AG04449 (cell line): ENCODE data around the gene SCMH1.
"Not testable (repeated sequence)": the region's sequence is repeated elsewhere in the genome, so short reads cannot be mapped to it uniquely, and the experiment has no call there.

Experiments
- CTCF ChIA-PET: fragments of 350-600 bp; formaldehyde crosslinking; extraction: SDS; loops from one replicate; lab custom pipeline; 2021; ENCODE audit warnings: antibody characterized with exemption; lab: Yijun Ruan, JAX
- POLR2A ChIA-PET: fragments of 400-600, 350-600 bp; formaldehyde crosslinking; extraction: SDS; loops from one replicate; lab custom pipeline; 2020; ENCODE audit warnings: antibody characterized with exemption, inconsistent platforms; lab: Yijun Ruan, JAX
- DNase-seq: peaks from one replicate; pipeline ENCODE4 v3.0.0-alpha.2; 2010; ENCODE audit warnings: low read depth, low spot score
- H3K4me3 ChIP-seq: 2 replicates; pipeline ENCODE4 v1.5.1; 2011; ENCODE audit warnings: low read depth, mild to moderate bottlenecking, control low read depth, low read length
- CTCF ChIP-seq: IDR thresholded peaks from one replicate; pipeline ENCODE4 v1.5.1; 2011; ENCODE audit warnings: mild to moderate bottlenecking, moderate library complexity, low read length, control low read depth, inconsistent platforms; ENCODE audit not compliant: insufficient read depth; ENCODE audit errors: missing control alignments

The SCMH1 gene

GRCh38 chr1:41192456-41193178 is 49.5 kb downstream of the SCMH1 start:
- no peak overlapping the region for H3K4me3 ChIP-seq
- no peak for DNase-seq
- POLR2A ChIA-PET, result no interaction called here
- CTCF ChIA-PET, result no interaction called here
- no peak for TF ChIP-seq CTCF

- H3K4me3 ChIP-seq, result no peak overlapping the region
- no peak for TF ChIP-seq CTCF
- ChIA-PET CTCF (interaction anchor here (0.7 kb wide), 1 partner anchor 56 kb away, joined by 4 read pairs; no protein-coding TSS in a partner anchor), POLR2A (no interaction called here)
- no peak for DNase-seq
These were observed 57.7 kb downstream of the SCMH1 start for GRCh38 chr1:41184446-41184845.

GRCh38 chr1:41178230-41178629 is 63.9 kb downstream of the SCMH1 start:
- H3K4me3 ChIP-seq, DNase-seq, POLR2A ChIA-PET, CTCF ChIA-PET: not testable (repeated sequence)

GRCh38 chr1:41175546-41175945 is 66.6 kb downstream of the SCMH1 start:
- ChIA-PET CTCF (interaction anchor here (1.3 to 1.5 kb wide), 2 partner anchors 20 to 53 kb away, joined by 3 read pairs; no protein-coding TSS in a partner anchor), POLR2A (no interaction called here)
- no peak for TF ChIP-seq CTCF
- DNase-seq, result no peak
- H3K4me3 ChIP-seq, result no peak overlapping the region

DNA sequence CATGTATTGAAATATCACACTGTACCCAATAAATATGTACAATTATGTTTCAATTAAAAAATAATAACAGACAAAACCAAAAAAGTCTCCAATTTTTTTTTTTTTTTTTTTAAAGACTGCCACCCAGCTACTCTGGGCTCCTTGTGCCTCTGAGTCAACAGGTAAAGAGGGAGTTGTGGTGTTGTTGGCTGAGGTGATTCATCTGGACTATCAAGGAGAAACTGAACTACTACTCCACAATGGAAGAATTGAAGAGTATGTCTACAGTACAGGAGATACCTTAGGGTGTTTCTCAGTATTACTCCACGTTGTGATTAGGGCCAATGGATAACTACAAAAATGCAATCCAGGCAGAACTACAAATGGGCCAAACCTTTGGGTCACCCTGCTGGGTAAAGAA is 67.9 kb downstream of the SCMH1 start:
- no peak overlapping the region for H3K4me3 ChIP-seq
- no peak for TF ChIP-seq CTCF
- no peak for DNase-seq
- CTCF ChIA-PET, result interaction anchor here (0.6 kb wide), 1 partner anchor 16 kb away, joined by 3 read pairs; no protein-coding TSS in a partner anchor
- POLR2A ChIA-PET, result no interaction called here

GRCh38 chr1:41173651-41174050 is 68.5 kb downstream of the SCMH1 start:
- H3K4me3 ChIP-seq, result no peak overlapping the region
- no peak for TF ChIP-seq CTCF
- POLR2A ChIA-PET, result no interaction called here
- CTCF ChIA-PET, result interaction anchor here (0.6 kb wide), 1 partner anchor 15 kb away, joined by 3 read pairs; no protein-coding TSS in a partner anchor
- no peak for DNase-seq

DNA sequence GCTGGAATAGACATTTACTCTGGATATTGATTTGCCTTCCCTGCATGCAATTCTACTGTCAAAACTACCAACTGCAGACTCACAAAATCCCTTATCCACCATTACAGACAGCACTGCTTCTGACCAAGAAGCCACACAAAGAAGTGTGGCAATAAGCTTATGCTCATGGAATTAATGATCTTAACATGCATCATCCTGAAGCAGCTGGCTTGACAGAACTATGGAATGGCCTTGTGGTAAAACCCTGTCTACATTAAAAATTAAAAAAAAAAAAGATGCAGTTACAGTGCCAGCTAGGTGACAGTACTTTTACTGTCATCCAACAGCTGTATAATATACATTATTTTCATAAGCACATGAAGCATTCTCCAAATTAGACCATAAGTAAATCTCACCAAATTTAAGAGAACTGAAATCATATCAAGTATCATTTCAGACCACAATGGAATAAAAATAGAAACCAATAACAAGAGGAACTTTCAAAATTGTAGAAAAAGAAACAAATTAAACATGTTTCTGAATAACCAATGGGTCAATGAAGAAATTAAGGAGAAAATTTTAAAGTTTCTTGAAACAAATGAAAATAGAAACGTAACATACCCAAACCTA is 70.7 kb downstream of the SCMH1 start:
- DNase-seq, result no peak
- no peak for TF ChIP-seq CTCF
- no peak overlapping the region for H3K4me3 ChIP-seq
- POLR2A ChIA-PET, result no interaction called here
- CTCF ChIA-PET, result no interaction called here
